Right lobe of liver (tissue), 4 donors: ENCODE measurements around the gene RANBP3.
"Not testable (repeated sequence)": the region's sequence is repeated elsewhere in the genome, so short reads cannot be mapped to it uniquely, and the experiment has no call there.

Experiments used
- CTCF ChIP-seq, 4 donors: fragments of 200-600 bp in 3 of 4; fragments of 450-650 bp in 1 of 4; IDR thresholded peaks; one replicate each; pipeline versions ENCODE4 v1.5.1 to v1.8.0; 2016 to 2022; ENCODE audit warnings: antibody characterized with exemption in 4 of 4, mild to moderate bottlenecking in 2 of 4
- POLR2A ChIP-seq: fragments of 450-650 bp; IDR thresholded peaks from one replicate; pipeline ENCODE4 v1.6.1; 2017; ENCODE audit warnings: antibody characterized with exemption, mild to moderate bottlenecking
- donor health status: DM: no; HTN: no; CAD: no.
- donor health status: DM: no; HTN: no; CAD: no.
- donor health status: DM: no; HTN: yes; CAD: no.

- not testable (repeated sequence) for TF ChIP-seq POLR2A; CTCF (IDR thresholded peaks at IDR 0.05)
These were observed 103.4 kb downstream of the RANBP3 start for GRCh38 chr19:5874496-5874895.
